Measurements from ENCODE around the gene SLC29A4. TPM values are rescaled to one million over a fixed set of nuclear protein-coding genes. Genes with fewer than 3 reads are reported as not detected.
A peak's percentile ranks its signal among the peaks of the same experiment; 100 is the strongest.

Gene SLC29A4
- polyA plus RNA-seq, 3 donors, result 0.21 to 0.29 (median 0.26) TPM

GRCh38 chr7:5349437-5350173 is 66.9 kb downstream of the SLC29A4 start:
- peaks cover 0 to 1% (median 0%) of the 10 kb centered on the region in 3 donors for H3K27me3 Mint-ChIP-seq (ENCODE audit: low read depth in 3 of 3)
- Histone ChIP-seq H3K27ac (ENCODE audit: low read depth in 1 of 2, low read length in 2 of 2) (no peak overlapping the region), H3K4me1 (ENCODE audit: control insufficient read depth in 1 of 2, insufficient read depth in 2 of 2, low read length in 2 of 2) (no peaks in the 10 kb centered on the region), H2AFZ (ENCODE audit: insufficient read depth, low read depth, low read length, poor library complexity, severe bottlenecking) (no peak overlapping the region), H3K27me3 (ENCODE audit: control insufficient read depth in 2 of 2, insufficient read depth in 2 of 2, low read length in 2 of 2) (no peaks in the 10 kb centered on the region), H3K9ac (ENCODE audit: insufficient read depth, low read length, poor library complexity, severe bottlenecking) (no peak overlapping the region), H3K79me2 (ENCODE audit: insufficient read depth, low read length) (peaks cover 69% of the 10 kb centered on the region), H3K36me3 (replicated peaks in 1 of 2; ENCODE audit: control insufficient read depth in 1 of 2, insufficient read depth in 2 of 2, low read length in 2 of 2) (peaks cover 89 to 90% of the 10 kb centered on the region in 2 donors), H4K20me1 (ENCODE audit: insufficient read depth, low read length) (peaks cover 97% of the 10 kb centered on the region), H3K4me2 (replicated peaks; ENCODE audit: extremely low read depth, low read length, poor library complexity, severe bottlenecking) (no peak overlapping the region), H3K4me3 (replicated peaks in 1 of 3; ENCODE audit: low read depth in 2 of 3, low read length in 3 of 3) (no peak overlapping the region), H3K9me3 (replicated peaks in 1 of 2; ENCODE audit: control insufficient read depth in 1 of 2, insufficient read depth in 1 of 2, low read length in 2 of 2) (no peaks in the 10 kb centered on the region)
- 97% methylated on average over 20 of the region's 34 CpGs for WGBS (ENCODE audit: insufficient coverage)
- no peak for DNase-seq
- intact Hi-C loops (cut with micrococcal nuclease), result no loop called here
- peaks cover 60 to 98% of the 10 kb centered on the region in 2 donors for H3K36me3 Mint-ChIP-seq
- peak overlapping the region in 2 of 7 donors; percentile 45 to 52 for H3K27ac Mint-ChIP-seq
- no peaks in the 10 kb centered on the region for H3K9me3 Mint-ChIP-seq
- TF ChIP-seq CTCF (IDR thresholded peaks at IDR 0.05), result no peak
- H3K4me3 Mint-ChIP-seq, result no peak overlapping the region
- no peaks in the 10 kb centered on the region for H3K4me1 Mint-ChIP-seq

- no peak overlapping the region for H3K4me3 ChIP-seq (replicated peaks in 1 of 3; ENCODE audit: low read depth in 2 of 3, low read length in 3 of 3)
- H3K4me3 Mint-ChIP-seq, result no peak overlapping the region
- H3K4me2 ChIP-seq (replicated peaks; ENCODE audit: extremely low read depth, low read length, poor library complexity, severe bottlenecking), result no peak overlapping the region
- no peak overlapping the region for H3K27ac Mint-ChIP-seq
- intact Hi-C loops (cut with micrococcal nuclease), result no loop called here
- H4K20me1 ChIP-seq (ENCODE audit: insufficient read depth, low read length), result peaks cover 97% of the 10 kb centered on the region
- no peak overlapping the region for H3K27ac ChIP-seq (ENCODE audit: low read depth in 1 of 2, low read length in 2 of 2)
- H3K9me3 ChIP-seq (replicated peaks in 1 of 2; ENCODE audit: control insufficient read depth in 1 of 2, insufficient read depth in 1 of 2, low read length in 2 of 2), result no peaks in the 10 kb centered on the region
- H3K79me2 ChIP-seq (ENCODE audit: insufficient read depth, low read length), result peaks cover 71% of the 10 kb centered on the region
- H3K4me1 Mint-ChIP-seq, result no peaks in the 10 kb centered on the region
- H3K27me3 Mint-ChIP-seq (ENCODE audit: low read depth in 3 of 3), result peaks cover 0 to 1% (median 0%) of the 10 kb centered on the region in 3 donors
- peaks cover 89 to 90% of the 10 kb centered on the region in 2 donors for H3K36me3 ChIP-seq (replicated peaks in 1 of 2; ENCODE audit: control insufficient read depth in 1 of 2, insufficient read depth in 2 of 2, low read length in 2 of 2)
- H3K27me3 ChIP-seq (ENCODE audit: control insufficient read depth in 2 of 2, insufficient read depth in 2 of 2, low read length in 2 of 2), result no peaks in the 10 kb centered on the region
- no peaks in the 10 kb centered on the region for H3K9me3 Mint-ChIP-seq
- WGBS (ENCODE audit: insufficient coverage), result 89% methylated on average over 5 of the region's 15 CpGs
- H2AFZ ChIP-seq (ENCODE audit: insufficient read depth, low read depth, low read length, poor library complexity, severe bottlenecking), result no peak overlapping the region
- TF ChIP-seq CTCF (IDR thresholded peaks at IDR 0.05), result no peak
- H3K4me1 ChIP-seq (ENCODE audit: control insufficient read depth in 1 of 2, insufficient read depth in 2 of 2, low read length in 2 of 2), result no peaks in the 10 kb centered on the region
- no peak overlapping the region for H3K9ac ChIP-seq (ENCODE audit: insufficient read depth, low read length, poor library complexity, severe bottlenecking)
- DNase-seq, result no peak
- peaks cover 59 to 98% of the 10 kb centered on the region in 2 donors for H3K36me3 Mint-ChIP-seq
Observed at GRCh38 chr7:5350174-5350463, 67.4 kb downstream of the SLC29A4 start.
